Measurements from ENCODE around the gene CCNF.
"Not testable (repeated sequence)": the region's sequence is repeated elsewhere in the genome, so short reads cannot be mapped to it uniquely, and the experiment has no call there.

CCNF gene

DNA sequence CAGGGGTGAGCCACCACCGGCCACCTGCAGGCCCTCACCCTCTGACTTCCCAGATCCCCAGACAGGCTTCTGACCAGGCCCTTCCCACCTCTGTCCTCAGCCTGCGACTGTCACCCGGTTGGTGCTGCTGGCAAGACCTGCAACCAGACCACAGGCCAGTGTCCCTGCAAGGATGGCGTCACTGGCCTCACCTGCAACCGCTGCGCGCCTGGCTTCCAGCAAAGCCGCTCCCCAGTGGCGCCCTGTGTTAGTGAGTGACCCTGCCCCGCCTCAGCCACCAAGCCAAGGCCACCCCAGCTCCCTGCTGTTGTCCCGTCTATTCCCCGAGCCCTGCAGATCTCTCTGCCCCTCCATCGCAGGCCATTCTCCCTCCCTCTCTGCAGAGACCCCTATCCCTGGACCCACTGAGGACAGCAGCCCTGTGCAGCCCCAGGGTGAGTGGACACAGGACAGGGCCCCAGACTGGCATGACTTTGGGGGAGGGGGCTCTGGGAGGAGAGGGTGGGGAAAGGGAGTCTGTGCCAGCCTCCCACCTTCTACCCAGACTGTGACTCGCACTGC lies 43.7 kb downstream of the CCNF start:
- no peak for DNase-seq

DNA sequence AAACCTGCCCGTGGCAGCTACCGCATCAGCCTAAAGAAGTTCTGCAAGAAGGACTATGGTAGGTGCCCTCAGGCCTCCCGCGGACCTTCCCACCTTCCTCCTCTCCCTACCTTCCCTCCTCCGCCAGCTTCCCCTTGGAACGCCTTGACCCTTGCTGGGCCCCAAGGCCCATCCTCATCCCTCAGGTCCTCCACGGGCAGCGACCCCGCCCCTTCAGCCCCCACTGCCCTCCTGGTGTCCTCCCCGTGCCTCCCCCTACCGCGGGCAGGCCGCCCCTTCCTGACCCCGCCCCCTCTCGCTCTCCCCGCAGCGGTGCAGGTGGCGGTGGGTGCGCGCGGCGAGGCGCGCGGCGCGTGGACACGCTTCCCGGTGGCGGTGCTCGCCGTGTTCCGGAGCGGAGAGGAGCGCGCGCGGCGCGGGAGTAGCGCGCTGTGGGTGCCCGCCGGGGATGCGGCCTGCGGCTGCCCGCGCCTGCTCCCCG lies 44.2 kb downstream of the CCNF start:
- no peak for DNase-seq

GRCh38 chr16:2473999-2474876 lies 45.0 kb downstream of the CCNF start:
- no peak for DNase-seq

GRCh38 chr16:2474877-2475412 lies 45.7 kb downstream of the CCNF start, which contains the start of gene TBC1D24:
Gene TBC1D24, plus strand, starts transcription at chr16:2475127. Its CDS starts 21,022 bp downstream, at chr16:2496149.
- no peak for DNase-seq

DNA sequence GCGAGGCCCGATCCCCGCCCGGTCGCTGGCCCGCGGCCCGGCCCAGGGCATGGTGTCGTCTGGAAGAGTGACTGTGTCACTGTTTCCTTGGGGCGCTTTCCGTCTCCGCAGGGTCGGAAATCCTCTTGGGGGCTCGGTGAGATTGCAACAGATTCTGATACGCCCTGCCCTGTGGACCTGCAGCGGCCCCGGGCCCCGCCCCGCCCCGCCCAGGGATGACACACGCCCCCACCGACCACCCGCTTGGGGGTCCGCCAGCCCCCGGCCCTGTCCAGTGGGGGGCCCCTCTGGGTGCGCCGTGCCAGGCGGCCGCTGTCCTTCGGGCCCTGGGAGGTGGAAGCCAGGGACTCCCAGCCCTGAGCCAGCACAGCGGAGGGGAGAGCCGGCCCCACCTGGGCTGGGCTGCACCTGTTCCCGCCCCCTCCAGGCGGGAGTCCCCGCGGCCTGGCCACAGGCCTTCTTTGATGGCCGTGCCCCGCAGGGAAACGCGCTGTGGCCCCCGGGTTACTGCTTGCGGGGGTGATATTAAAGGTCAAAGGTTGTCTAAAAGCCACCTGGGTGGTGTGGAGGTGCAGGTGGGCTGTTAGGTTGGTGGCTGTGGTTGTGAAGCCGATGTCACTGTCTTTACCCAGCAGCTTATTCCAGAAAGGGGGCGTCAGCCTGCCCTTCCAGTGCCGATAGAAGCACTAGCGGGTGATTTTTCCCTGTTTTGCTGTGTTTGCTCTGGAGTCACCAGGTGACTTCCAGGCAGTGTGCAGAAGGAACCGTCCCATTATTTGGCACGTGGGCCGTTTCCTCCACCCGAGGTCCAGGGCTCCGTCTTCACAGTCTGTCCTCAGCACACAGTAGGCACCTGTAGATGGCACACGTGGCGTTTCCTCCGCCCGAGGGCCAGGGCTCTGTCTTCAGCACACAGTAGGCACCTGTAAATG lies 46.4 kb downstream of the CCNF start:
- DNase-seq, result no peak

DNA sequence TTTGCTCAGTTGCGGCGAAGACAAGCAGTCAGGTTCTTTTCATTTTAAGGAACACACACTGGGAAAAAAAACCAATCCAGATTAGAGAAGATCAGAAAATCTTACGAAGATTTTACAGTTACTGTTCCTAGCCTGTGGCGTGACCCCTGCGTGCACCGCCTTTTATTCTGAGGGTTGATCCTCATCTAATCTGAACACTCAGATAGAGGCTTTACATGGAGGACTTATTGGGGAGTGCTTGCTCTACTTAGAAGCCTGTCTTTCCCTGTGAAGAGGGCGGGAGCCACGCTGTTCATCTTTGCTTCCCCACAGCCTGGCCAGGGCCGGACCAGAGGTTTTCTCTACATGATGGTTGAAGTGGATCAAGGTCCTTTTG lies 47.1 kb downstream of the CCNF start:
- DNase-seq, result no peak

GRCh38 chr16:2476741-2477140 lies 47.5 kb downstream of the CCNF start:
- no peak for DNase-seq

DNA sequence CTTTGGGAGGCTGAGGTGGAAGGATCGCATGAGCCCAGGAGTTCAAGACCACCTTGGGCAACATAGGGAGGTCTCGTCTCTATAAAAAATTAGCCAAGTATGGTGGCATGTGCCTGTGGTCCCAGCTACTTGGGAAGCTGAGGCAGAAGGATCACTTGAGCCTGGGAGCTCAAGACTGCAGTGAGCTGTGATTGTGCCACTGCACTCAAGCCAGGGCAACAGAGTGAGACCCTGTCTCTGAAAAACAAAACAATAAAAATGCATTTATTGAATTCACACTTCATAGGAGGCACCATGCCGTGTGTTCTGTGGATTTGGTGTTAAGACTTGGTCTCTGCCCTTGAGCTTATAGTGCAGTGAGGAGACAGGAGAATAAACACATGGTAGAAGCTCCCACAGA lies 48.1 kb downstream of the CCNF start:
- DNase-seq, result no peak

DNA sequence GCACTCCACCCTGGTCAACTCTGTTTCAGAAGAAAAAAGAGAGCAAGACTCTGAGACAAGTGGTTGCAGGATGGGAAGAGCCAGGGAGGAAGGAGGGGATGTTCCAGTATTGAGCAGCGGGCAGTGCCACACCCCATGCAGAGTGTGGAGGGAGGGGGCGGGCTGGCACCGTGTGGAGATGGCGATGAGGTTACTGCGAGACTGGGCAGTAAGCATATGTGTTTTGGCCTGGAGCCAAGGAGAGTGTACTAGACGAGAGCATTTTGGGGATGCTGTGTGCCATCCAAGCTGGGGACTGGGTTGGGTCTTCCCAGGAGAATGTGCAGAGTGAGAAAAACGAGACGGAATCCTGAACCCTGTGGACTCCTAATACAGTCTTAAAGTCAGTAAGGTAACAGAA lies 49.0 kb downstream of the CCNF start:
- DNase-seq, result no peak

DNA sequence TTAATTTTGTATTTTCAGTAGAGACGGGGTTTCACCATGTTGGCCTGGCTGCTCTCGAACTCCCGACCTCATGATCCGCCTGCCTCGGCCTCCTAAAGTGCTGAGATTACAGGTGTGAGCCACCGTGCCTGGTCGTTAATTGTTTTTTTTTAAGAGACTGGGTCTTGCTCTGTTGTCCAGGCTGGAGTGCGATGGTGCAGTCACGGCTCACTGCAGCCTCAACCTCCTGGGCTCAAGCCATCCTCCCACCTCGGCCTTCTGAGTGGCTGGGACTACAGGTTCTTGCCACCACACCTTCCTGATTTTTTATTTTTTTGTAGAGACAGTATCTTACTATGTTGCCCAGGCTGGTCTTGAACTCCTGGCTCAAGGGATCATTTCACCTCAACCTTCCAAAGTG lies 50.7 kb downstream of the CCNF start:
- DNase-seq, result not testable (repeated sequence)

DNA sequence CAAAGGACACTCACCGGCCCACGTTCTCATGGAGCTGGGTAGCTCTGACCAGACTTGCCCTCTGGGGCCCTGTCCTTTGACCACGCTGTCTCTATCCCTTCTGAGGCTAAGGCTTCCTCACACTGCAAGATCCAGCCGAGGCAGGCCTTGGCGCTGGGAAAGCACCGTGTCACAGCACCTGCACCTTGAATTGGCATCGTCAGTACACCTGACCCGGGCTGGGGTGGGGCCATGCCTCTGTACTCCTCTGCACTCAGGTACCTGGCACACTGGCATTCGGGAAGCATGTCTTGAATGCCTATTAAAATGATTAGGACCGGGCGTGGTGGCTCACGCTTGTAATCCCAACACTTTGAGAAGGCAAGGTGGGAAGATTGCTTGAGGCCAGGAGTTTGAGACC lies 51.7 kb downstream of the CCNF start:
- DNase-seq, result no peak

GRCh38 chr16:2481676-2482075 lies 52.4 kb downstream of the CCNF start:
- DNase-seq, result no peak

DNA sequence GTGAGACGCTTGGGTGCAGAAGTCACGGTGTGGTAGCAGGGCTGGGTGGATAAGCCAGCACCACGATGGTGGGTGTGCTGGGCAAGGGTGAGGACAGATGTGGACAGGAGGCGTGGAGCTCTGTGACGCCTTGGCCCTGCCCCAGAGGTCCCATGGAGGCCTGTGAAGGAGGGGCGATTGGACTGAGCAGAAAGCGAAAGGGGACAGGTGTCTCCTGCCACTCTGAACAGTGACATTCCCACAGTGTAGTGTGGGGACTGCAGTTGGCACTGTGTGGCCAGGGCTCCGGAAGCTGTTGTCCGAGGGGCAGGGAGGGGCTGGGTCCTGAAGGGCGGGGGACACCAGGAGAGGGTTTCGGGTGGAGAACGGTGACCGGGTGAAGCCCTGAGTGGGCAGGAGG lies 53.0 kb downstream of the CCNF start:
- DNase-seq, result no peak

GRCh38 chr16:2482708-2483534 lies 53.7 kb downstream of the CCNF start:
- no peak for DNase-seq

- DNase-seq, result no peak
These were observed 55.0 kb downstream of the CCNF start for GRCh38 chr16:2483939-2484897.

- DNase-seq, result no peak
These were observed 55.8 kb downstream of the CCNF start for GRCh38 chr16:2484898-2485508.

GRCh38 chr16:2485811-2486507 lies 56.7 kb downstream of the CCNF start:
- no peak for DNase-seq

- no peak for DNase-seq
These were observed 57.6 kb downstream of the CCNF start for GRCh38 chr16:2486645-2487516.

DNA sequence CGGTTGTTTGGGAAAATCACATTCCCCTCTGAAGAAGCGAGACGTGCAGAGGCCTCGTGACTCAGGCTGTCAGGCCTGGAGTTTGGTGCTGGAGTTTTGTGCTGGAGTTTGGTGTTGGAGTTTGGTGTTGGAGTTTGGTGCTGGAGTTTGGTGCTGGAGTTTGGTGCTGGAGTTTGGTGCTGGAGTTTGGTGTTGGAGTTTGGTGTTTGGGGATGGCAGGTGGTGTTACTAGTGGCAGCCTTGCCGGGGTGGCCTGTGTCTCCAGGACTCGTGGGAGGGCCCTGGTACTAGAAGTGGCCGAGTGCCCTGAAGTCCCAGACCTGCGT lies 58.2 kb downstream of the CCNF start:
- no peak for DNase-seq

Measured in NCI-H526 treated with DMSO at 0.1 percent for 48 hours (cell line).